Cortex of kidney (tissue), 1 donor: ENCODE measurements around the gene SYNPO.

Experiments used
- DNase-seq: peaks from one replicate; lab custom pipeline; 2025; lab: John Stamatoyannopoulos, UW

SYNPO gene

DNA sequence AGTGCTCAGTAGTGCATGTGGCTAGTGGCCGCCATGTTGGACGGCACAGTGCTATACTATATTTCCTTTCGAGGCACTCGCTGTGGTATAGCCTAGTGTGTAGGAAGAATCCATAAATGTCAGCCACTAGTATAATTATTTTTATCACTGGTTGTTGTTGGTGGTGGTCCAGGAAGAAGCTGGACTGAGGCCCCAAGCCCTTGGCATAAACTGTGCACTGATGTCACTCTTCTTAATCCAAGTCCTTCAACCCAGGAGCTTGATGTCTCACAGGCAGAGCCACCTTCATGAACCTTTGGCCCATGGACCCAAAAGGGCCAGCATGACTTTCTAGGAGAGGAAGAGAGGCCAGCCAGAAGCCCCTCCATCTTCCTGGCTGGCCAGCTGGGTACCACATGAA, 32.5 kb upstream of the SYNPO start:
- DNase-seq, result no peak

DNA sequence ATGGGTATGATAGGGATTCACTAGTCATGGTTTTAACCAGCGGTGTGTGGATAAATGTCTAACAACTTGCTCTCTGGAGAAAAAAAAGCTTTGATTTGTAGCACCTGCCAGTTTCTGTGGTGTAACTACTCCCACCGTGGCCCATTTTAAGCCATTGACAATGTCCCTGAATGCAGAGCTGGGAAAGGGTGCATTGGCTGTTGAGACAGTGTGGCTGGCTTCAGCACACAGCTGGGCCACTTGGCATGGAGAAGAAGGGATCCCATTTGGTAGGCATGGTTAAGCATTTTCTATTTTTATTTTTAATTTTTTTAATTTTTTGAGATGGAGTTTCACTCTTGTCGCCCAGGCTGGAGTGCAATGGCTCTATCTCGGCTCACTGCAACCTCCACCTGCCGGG, 31.5 kb upstream of the SYNPO start:
- DNase-seq, result no peak

DNA sequence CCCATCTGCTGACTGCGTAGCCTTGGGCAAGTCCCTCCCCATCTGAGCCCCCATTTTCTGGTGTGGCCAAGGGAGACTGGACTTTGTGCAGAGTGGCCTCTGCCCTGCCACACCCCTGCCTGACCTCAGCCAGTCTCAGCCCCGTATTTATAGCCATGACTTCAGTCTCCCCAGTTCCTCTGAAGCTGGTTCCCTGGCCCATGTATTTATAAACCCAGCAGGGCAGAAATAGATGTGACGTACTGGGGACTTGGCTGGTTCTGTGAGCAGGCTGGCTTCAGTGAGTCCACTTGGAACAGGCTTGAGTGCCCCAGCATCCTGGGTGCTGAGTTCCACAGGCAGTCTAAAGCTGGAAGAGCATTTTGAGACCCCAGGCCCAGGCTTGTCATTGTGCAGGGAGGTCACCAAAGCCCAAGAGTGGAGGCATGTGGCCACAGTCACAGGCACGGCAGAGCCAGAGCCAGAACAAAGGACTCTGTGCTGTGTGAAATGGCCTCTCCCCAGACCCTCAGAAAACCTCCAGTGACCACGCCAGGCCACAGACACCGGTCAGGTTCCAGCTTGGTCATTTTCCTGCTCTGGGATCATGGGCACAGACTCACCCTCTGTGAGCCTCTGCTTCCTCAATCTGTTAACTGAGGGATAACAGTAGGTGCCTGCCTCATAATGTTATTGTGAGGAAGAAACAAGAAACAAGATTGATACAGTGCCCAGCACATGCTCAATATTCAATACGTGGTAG, 30.4 kb upstream of the SYNPO start:
- DNase-seq, result no peak

DNA sequence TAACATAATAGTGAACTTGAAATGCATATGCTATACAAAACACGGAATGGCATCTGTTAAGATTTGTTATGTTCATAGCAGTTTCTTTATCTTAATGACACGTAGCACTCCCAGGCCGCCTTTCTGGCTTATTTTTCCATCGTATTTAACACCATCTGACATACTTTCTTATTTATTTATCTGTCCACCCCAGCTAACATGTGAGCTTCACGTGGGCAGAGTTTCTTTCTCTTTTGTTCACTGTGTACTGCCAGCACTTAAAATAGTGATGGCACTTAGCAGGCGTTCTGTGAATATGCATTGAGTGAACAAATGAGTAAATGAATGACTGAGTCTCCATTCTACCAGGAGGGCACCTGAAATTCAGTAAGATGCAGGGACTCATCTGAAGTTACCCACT, 29.4 kb upstream of the SYNPO start:
- no peak for DNase-seq

DNA sequence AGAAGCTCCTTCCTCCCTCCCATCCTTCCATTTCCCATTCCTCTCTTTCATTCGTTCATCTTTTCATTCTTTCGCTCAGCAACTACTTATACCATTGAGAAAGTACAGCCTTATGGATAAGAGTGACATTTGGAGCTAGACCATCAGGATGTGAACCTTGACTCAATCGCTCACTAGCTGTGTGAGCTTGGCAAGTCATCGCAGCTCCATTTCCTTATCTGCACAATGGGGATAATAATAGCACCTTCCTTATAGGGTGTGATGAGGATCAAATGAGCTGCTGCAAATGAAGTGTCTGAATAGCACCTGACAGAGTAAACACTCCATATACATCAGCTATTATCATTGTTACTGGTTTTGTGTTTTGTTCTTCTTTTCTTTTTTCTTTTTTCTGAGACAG, 28.1 kb upstream of the SYNPO start:
- no peak for DNase-seq

DNA sequence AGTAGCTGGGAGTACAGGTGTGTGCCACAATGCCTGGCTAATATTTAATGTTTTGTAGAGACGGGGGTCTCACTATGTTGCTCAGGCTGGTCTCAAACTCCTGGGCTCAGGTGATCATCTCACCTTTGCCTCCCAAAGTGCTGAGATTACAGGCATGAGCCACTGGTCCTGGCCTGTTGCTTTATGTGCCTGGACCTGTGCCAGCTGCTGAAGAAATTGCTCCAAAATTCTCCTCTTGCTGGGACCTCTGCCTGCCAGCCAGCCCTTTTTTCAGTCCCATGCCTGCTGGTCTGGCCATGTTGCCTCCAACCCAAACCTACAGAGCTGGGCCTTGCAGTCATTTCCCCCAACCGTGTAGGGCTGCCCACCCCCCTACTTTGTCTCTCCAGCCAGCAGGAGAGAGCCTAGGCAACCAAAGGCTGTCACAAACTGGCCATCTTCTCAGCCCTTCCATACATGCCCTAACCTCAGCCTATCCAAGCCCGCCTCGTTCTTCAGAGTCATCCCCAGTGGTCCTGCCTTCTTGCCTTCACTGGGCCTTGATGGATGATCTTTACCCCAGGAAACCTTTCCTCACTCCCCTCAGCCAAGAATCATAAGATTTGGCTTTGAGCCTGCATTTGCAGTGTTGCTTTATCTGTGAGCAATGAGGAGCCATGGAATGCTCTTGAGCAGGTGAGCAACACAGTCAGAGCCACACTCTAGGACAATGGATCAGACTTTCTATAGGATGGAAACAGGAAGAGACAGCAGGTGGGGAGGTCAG, 27.4 kb upstream of the SYNPO start:
- no peak for DNase-seq

DNA sequence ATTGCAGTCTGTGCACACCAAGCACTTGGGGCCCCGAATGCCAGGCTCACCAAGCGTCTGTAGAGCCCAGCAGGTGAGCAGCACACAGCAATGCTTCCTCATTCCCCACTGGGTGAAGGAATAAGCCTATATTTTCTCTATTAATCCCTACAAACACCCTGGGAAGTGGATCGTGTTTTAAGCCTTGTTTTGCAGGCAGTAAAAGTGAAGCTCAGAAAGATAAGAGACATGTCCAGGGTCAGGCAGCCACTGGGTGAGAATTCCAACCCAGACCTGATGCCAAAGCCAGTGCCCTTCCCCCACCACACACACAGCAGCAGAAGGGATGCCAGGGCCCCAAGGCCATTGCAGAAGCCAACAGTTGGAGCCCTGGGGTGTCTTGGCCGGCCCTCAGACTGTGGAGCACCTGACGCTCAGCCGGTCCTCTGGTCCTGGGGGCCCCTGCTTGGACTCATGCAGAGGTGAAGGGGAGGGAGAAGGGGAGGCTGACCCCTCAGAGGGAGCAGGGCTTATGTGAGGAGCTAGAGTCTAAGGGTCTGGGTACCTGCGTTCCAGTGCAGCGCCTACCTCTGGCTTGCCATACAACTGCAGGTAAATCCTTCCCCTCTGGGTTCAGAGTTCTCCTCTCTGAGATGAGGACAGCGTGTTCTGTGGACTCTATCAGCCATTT, 26.3 kb upstream of the SYNPO start:
- DNase-seq, result no peak

DNA sequence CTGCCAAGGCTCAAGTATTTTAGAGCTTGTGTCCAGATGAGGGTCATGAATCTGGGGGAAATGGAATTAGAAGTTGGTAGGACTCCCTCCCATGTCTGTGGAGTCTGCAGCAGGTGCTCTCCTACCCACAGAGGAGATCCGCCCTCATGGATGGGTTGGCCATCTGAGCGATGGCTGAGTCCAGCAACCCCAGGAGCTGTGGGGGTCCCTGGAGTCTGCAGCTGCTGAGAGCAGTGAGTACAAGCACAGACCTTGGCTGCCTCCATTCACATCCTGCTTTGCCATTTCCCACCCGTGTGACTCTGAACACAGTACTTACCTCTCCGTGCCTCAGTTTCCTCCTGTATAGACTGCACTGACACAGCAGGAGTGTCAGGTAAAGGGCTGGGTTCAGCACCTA, 25.8 kb upstream of the SYNPO start:
- no peak for DNase-seq

DNA sequence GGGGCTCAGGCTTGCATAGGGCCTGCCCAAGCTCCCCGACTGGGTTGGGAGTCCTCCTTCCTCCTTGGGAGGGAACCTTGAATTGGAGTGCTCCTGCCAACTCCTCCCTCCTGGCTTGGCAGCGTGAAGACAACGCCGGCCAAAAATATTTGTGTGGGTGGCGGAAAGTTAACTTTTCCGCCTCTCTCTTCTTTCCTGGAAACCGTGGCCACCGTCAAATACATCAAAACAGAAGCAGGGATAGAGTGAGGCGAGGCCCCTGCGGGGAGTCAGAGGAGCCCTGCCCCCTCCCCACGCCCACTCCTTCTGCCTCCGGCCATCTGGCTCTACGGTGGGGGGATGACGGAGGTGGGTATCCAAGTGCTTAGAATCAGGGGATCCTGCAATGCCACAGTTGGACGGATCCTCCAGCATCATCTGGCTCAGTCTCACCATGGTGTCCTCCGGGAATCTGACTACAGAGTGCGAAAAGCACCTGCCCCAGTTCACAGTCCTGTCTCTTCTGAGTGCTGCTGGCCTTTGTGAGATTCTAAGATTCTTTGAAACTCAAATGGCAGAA, 25.2 kb upstream of the SYNPO start:
- DNase-seq, result no peak

DNA sequence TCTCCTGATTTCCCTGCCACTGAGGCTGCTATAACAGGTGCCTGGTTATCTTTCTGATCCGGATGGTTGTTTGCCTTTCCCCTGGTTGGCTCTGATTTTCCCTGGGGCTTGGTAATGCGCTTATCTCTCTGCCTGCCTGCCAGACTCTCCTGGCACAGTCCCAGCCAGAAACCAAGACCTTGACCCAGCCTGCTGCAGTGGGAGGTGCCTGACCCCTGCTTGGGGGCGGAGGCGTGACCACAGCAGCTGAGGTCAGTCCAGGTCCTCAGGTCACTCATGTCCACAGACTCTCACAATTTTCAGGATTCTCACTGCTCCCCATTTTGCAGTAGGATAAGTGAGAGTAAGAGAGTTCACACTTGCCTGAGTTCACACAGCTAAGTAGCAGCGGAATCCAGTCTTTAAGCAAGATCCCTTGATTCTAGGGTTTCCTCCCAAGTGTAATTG, 24.4 kb upstream of the SYNPO start:
- DNase-seq, result no peak

DNA sequence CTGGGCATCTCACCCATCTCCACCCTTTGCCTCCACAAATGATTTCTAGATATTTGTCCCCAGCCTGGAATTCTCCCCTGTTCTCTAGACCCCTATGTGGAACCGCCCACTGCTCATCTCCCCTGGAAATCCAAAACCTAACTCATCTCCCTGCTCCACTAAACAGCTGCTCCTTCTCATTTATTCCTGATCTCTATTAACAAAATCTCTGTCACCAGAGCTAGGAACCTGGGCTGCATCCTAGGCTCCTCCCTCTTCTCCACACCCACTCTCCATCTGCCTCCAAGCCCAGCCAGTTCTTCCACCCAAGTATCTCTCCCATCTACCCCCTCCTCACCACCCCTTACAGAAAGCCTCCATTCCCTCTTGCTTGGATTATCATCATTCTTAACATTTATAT, 24.0 kb upstream of the SYNPO start:
- DNase-seq, result no peak

DNA sequence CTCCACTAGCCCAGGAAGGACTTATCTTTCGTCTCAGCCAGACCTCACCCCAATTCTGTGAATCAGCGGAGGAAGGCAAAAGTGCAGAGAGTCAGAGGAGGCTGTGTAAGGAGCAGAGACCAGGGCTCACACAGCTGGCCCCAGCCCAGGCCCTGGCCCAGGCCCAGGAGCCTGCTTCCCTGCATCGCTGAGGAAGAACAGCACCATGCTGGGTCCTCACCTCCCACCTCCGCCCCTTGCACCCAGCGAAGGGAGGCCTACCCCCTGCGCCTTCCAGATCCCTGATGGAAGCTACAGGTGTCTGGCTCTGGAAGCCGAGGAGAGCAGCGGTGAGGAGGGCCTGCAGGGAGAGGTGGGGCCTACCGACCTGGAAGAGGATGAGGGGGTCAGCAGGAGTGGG, 22.3 kb upstream of the SYNPO start:
- no peak for DNase-seq

DNA sequence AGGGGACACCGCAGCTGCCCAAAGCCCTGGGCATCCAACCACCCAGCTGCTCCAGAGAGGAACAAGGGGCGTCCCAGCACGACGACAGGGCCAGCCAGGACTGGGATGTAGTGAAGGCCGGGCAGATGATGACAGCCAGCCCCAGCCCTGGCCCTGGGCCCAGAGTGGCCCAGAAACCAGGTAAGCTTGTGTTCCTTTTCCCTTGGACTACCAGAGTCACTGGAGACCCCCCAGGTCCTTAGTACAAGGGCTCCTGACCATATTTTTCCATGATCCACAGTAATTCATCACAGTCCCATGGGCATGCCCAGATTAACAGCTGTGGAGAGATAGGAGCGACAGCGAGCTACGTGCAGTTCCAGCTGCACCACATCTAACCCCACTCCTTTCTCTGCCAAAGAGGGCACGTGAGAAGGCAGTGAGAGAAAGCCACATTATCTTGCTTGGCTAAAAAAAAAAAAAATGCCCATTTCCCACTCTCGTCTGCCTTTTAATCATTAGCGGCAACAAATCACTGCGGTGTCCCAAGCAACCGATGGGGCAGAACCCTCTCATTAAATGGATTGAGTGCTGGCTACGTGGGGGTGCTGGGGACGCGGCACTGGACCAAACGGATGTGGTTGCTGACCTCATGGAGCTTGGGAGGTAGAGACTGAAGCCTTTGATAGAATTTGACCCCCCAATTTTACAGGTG, 21.7 kb upstream of the SYNPO start:
- no peak for DNase-seq

DNA sequence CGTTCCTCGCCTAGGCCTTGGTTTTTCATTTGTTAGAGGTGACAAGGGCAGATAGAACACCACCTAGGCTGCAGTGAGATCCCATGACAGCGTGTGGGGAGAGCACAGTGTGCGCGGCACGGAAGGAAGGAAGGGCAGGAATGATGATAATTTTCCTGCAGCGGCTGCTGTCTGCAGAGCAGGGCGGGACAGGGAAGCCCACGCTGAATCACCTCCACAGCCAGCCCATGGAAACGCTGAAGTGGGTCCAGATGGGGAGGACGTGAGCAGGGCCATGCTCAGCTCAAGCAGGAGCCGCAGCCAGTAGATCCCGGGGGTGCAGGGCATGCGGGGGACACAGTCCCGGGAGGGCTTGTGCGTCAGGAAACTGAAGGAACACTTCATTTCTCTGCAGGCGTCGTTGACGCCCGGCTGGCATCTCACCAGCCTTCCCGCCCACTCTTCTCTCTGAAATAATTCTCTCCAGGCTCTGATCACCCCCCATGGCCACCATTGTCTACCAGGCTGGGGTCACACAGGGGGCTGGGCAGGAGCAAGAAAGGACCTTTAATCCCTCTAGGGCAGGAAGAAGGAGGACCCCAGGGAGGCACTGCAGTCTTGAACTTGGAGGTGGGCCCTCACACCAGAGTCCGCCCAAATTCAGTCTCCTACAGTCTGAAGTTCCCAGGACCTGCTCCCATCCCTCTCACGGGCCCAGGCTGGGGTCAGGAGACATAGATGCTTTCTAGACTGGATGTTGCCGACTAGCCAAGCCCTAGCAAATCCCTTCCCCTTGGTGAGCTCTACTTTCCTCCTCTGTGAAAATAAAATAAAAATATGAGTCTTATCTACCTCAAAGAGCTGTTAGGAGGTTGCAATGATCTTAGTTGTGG, 20.9 kb upstream of the SYNPO start:
- no peak for DNase-seq

DNA sequence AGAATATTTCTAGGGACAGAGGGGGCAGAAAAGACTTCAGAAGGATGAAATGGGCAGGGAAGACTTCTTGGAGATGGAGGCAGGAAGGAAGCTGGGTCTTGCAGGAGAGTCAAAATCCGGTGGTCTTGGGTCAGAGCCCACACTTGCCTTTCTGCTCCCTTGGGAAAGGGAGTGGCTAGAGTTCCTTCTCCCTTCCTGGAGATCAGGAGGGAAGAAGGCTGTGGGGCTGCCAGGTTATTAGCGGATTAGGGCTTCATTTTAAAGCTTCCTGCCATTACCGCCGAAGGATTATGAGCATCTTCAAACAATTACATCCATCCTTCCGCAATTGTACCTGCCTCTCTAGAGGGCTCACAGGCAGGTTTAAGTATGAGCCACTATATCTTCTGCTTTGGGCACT, 19.2 kb upstream of the SYNPO start:
- DNase-seq, result no peak

DNA sequence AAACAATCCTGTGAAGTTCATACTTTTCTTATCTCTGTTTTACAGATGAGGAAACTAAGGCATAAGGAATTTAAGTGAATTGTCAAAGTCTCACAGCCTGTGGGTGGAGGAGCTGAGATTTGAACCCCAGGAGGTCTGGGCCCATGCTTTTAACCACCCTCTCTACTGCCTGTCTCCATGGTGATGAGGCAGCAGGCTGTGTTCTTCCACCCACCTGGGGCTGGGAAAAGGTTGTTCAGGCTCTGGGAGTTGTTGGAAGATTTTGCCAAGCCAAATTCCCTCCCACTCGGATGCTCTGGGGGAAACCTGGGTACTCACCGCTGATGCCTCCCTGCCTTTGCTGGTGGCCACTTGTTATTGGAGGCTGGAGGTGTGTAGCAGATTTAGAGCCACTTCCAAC, 18.3 kb upstream of the SYNPO start:
- no peak for DNase-seq

DNA sequence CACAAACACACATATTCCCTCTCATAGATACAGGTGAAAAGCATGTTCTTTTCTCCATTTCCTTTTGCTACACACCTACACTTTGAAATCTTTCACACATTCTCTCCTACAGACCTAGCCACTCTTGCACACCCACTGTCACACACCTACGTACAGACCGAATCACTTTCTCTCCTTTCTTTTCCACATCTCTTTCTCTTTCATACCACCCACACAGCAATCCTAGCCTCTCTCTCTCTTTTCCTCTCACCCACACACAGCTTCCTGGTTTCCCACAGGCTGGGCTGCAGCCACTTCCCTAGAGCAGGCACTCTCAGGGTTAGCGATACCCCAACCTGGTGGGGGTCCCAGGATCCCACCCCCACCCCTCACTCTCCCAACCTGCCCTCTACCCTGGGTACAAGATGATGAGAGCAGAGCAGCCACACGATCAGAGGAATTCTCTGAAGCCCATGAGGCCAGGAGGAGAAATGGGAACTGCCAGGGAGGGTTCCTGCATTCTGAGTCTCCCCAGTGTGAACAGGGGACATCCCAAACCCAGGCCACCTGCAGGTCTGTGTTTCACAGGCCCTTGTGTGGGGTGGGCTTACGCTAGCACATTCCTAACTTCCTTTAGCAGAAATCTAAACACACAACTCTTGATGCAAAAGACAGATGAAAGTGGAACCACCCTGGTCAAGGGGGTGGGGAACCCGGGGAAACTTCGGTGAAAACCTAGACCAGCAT, 17.1 kb upstream of the SYNPO start:
- no peak for DNase-seq

DNA sequence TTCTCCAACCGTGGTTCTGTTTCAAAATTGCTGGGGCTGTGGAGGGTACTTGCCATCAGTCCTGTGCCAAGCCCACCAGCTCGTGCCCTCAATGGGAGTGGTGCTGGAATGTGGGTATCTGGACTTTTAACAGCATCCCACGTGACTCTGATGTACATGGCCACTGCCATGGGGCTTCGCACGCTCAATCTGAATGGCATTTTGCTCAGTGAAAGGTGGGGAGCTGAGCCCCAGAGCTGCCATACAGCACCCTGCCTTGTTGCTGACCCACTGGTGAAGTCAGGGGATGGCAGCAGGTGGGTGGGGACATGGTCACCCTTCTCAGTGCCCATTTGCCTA, 16.6 kb upstream of the SYNPO start:
- no peak for DNase-seq

DNA sequence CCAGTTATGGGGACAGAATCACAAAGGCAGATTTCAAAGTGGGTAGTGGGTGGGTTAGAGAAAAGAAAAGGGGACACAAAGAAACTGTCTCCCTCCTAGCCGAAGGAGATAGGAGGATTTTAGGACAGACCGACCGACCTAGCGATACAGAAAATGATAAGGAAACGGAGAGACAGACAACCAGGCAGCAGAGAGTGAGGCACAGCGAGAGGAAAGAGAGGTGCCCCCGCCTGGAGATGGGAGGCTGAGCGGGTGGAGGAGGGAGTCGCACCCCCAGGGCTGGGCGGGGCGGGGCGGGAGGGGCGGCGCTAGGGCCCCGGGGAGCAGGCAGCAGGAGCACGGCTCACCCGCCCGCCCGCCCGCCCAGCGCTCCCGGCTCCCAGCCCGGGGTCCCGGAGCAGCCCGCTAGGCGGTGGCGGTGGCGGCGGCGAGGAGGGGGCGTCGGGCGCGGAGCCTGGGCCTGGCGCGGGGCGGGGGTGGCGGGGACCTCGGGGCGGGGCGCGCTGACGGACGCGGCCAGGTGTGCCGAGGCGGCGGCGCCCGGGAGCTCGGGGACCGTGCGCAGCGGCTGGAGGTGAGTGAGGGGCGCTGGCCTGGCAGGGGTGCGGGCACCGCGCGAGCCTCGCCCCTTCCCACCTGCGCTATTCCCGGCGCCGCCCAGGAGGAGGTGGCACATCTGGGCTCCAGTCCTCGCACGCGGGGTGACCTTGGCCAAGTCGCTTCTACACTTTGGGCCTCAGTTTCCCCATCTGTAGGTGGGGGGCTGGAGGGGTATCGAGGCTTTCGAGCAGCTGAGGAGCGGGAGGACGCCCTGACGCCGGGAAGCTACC, 15.9 kb upstream of the SYNPO start:
- no peak for DNase-seq

DNA sequence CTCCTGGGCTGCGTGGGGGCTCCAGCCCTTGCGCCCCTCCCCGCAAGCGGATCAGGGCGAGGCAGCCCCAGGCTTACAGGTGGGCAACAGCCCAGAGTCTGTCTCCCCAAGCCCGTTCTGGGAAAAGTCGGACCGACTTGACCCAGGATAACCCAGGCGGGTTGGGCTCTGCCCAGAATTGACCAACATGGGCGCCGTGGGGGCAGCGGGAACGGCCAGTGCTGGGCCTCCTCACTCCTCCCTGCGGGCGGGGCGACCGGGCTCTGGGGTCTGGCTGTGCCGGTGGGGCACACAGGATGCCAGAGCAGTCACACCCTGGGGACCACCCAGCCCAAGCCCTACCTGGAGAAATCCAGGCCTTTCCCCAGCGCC, 15.3 kb upstream of the SYNPO start:
- no peak for DNase-seq
